Prostate gland (tissue), 2 donors: Measurements from ENCODE around the gene SPATS2.

Experiments
- POLR2A ChIP-seq: fragments of 450-650 bp; IDR thresholded peaks from one replicate; pipeline ENCODE4 v1.6.1; 2016; ENCODE audit warnings: antibody characterized with exemption, mild to moderate bottlenecking
- POLR2AphosphoS5 ChIP-seq: sonication (generic); formaldehyde crosslinking; IDR thresholded peaks from one replicate; pipeline ENCODE4 v1.6.1; 2017; ENCODE audit warnings: antibody characterized with exemption
- TF ChIP-seq, protein P1 (sequence below), 4 experiments: fragments of 200-600 bp in 2 of 4; fragments of 450-650 bp in 2 of 4; sonication (generic) in 2 of 4; IDR thresholded peaks; 1 replicate in 3 of 4; 2 replicates in 1 of 4; pipeline ENCODE4 v1.5.1; 2016 to 2019; ENCODE audit warnings: antibody characterized with exemption in 4 of 4, mild to moderate bottlenecking in 2 of 4, moderate library complexity in 2 of 4

DNA sequence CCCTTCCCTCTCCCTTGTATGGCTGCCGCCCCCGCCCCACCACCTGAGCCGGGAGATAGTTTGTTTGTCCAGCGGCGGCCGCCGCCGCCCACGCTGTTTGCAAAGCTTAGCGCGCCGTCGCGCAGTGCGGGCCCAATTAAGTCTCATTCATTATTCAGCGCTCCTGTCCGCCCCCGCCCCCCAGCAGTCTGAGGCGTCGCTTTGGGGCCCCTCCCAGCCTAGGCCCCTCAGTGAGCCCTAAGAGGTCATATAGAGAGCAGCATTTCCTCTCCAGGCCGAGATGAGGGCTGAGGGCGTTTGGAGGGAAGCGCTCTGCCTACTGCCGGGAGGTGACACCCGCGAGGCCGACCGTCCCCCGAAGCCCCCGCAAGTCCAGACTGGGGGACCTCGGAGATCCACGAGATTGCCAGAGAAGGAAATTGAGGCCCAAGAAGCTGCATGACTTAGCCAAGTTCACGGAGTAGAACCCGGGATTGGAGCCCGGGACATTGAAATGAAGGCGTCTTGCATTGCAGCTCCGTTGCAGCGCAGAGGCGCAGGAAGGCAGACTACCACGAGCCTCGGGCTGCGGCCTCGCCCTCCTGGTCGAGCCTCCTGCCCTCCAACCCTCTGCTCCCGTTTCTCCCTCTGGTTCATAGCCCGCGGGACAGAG, 20.5 kb upstream of the SPATS2 start, which contains the start of gene DNAJC22:
- TF ChIP-seq, protein P1, sequence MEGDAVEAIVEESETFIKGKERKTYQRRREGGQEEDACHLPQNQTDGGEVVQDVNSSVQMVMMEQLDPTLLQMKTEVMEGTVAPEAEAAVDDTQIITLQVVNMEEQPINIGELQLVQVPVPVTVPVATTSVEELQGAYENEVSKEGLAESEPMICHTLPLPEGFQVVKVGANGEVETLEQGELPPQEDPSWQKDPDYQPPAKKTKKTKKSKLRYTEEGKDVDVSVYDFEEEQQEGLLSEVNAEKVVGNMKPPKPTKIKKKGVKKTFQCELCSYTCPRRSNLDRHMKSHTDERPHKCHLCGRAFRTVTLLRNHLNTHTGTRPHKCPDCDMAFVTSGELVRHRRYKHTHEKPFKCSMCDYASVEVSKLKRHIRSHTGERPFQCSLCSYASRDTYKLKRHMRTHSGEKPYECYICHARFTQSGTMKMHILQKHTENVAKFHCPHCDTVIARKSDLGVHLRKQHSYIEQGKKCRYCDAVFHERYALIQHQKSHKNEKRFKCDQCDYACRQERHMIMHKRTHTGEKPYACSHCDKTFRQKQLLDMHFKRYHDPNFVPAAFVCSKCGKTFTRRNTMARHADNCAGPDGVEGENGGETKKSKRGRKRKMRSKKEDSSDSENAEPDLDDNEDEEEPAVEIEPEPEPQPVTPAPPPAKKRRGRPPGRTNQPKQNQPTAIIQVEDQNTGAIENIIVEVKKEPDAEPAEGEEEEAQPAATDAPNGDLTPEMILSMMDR (IDR thresholded peaks at IDR 0.05), result no peak
- TF ChIP-seq POLR2A (no peak), POLR2AphosphoS5 (no peak)
